Smooth muscle cell (in vitro differentiated cells): Measurements from ENCODE around the gene ROR1. TPM values are rescaled to one million over a fixed set of nuclear protein-coding genes. Genes with fewer than 3 reads are reported as not detected.

ENCODE experiments used
- DNase-seq: peaks from one replicate; lab custom pipeline; 2025; ENCODE audit not compliant: unreplicated experiment; lab: John Stamatoyannopoulos, UW
- H2AFZ ChIP-seq: fragments of 200-600 bp; sonication (generic); 2 replicates; pipeline ENCODE4 v1.6.0; 2016; ENCODE audit warnings: antibody characterized with exemption, low read depth, mild to moderate bottlenecking
- H3F3A ChIP-seq: fragments of 200-600 bp; sonication (generic); 2 replicates; pipeline ENCODE4 v1.6.0; 2017; ENCODE audit warnings: antibody characterized with exemption, low read depth
- H3K27ac ChIP-seq: fragments of 200-600 bp; sonication (generic); 2 replicates; pipeline ENCODE4 v1.5.1; 2016; ENCODE audit warnings: low read depth, mild to moderate bottlenecking
- H3K27me3 ChIP-seq: fragments of 200-600 bp; sonication (generic); 2 replicates; pipeline ENCODE4 v1.6.1; 2016; ENCODE audit warnings: low read depth, mild to moderate bottlenecking
- H3K36me3 ChIP-seq: fragments of 200-600 bp; sonication (generic); 2 replicates; pipeline ENCODE4 v1.5.1; 2016; ENCODE audit warnings: low read depth
- H3K4me1 ChIP-seq: fragments of 200-600 bp; sonication (generic); 2 replicates; pipeline ENCODE4 v1.5.1; 2016; ENCODE audit warnings: low read depth
- H3K4me2 ChIP-seq: fragments of 200-600 bp; sonication (generic); 2 replicates; pipeline ENCODE4 v1.6.0; 2016; ENCODE audit warnings: mild to moderate bottlenecking
- H3K4me3 ChIP-seq: fragments of 200-600 bp; sonication (generic); 2 replicates; pipeline ENCODE4 v1.5.1; 2016; ENCODE audit warnings: mild to moderate bottlenecking
- H3K79me2 ChIP-seq: fragments of 200-600 bp; sonication (generic); 2 replicates; pipeline ENCODE4 v1.6.0; 2016; ENCODE audit warnings: low read depth, mild to moderate bottlenecking
- H3K9ac ChIP-seq: fragments of 200-600 bp; sonication (generic); 2 replicates; pipeline ENCODE4 v1.6.0; 2016; ENCODE audit warnings: low read depth
- H3K9me3 ChIP-seq: fragments of 200-600 bp; sonication (generic); replicated peaks from 2 replicates; pipeline ENCODE4 v1.5.1; 2016; ENCODE audit warnings: low read depth
- H4K20me1 ChIP-seq: fragments of 200-600 bp; sonication (generic); 2 replicates; pipeline ENCODE4 v1.6.0; 2016; ENCODE audit warnings: low read depth
- CTCF ChIP-seq: fragments of 200-600 bp; sonication (generic); IDR thresholded peaks from 2 replicates; pipeline ENCODE4 v1.5.1; 2017; ENCODE audit warnings: borderline replicate concordance, mild to moderate bottlenecking, antibody characterized with exemption; ENCODE audit not compliant: insufficient read depth, poor library complexity, severe bottlenecking
- WGBS: methylation state at CpG from one replicate; pipeline ENCODE4 v1.1.7; 2016; ENCODE audit warnings: low lambda C conversion rate; 5-methylcytosine and 5-hydroxymethylcytosine counted together
- polyA plus RNA-seq: library from polyadenylated mRNA; unstranded; fragments of >200 nt; fragmentation: Nextera tagmentation; extraction: Ambion mirVana; gene quantifications from 2 replicates; pipeline ENCODE4 v1.2.1, GENCODE V29; 2016
- total RNA-seq: library from RNA; depleted of rRNA; stranded (reverse); fragments of >200 nt; gene quantifications from 2 replicates; pipeline ENCODE4 v1.2.3, GENCODE V29; 2014

The ROR1 gene
- total and polyA plus RNA-seq, 2 experiments from 2014 or later = 3.3 to 7.2 TPM

- H3K27ac ChIP-seq = no peak overlapping the region
- no peaks in the 10 kb centered on the region for H3K36me3 ChIP-seq
- peaks cover 9% of the 10 kb centered on the region for H3K79me2 ChIP-seq
Measured at GRCh38 chr1:63790989-63791388, 17.2 kb downstream of the ROR1 start.

GRCh38 chr1:63792152-63792551 is 18.3 kb downstream of the ROR1 start:
- WGBS = 96% methylated on average over 4 of the region's 4 CpGs
- Histone ChIP-seq H3K27me3 (no peaks in the 10 kb centered on the region), H3K79me2 (peaks cover 17% of the 10 kb centered on the region), H3K9me3 (no peaks in the 10 kb centered on the region), H3K9ac (no peak overlapping the region), H3F3A (no peaks in the 10 kb centered on the region), H2AFZ (no peak overlapping the region), H4K20me1 (no peaks in the 10 kb centered on the region), H3K27ac (no peak overlapping the region), H3K4me2 (no peak overlapping the region), H3K4me1 (peaks cover 49% of the 10 kb centered on the region), H3K36me3 (no peaks in the 10 kb centered on the region), H3K4me3 (no peak overlapping the region)
- TF ChIP-seq CTCF = no peak
- no peak for DNase-seq

More at GRCh38 chr1:63790989-63791388, 17.2 kb downstream of the ROR1 start:
- DNase-seq = no peak
- no peaks in the 10 kb centered on the region for H3K9me3 ChIP-seq
- H3K27me3 ChIP-seq = no peaks in the 10 kb centered on the region
- no peaks in the 10 kb centered on the region for H3F3A ChIP-seq
- 69% methylated on average over 1 of the region's 1 CpG for WGBS
- H3K4me2 ChIP-seq = no peak overlapping the region
- H4K20me1 ChIP-seq = no peaks in the 10 kb centered on the region
- H3K4me1 ChIP-seq = peaks cover 52% of the 10 kb centered on the region
- no peak for TF ChIP-seq CTCF
- H3K9ac ChIP-seq = no peak overlapping the region
- no peak overlapping the region for H2AFZ ChIP-seq
- no peak overlapping the region for H3K4me3 ChIP-seq

- TF ChIP-seq CTCF = no peak
Measured at GRCh38 chr1:63793741-63794240, 20.0 kb downstream of the ROR1 start.

DNA sequence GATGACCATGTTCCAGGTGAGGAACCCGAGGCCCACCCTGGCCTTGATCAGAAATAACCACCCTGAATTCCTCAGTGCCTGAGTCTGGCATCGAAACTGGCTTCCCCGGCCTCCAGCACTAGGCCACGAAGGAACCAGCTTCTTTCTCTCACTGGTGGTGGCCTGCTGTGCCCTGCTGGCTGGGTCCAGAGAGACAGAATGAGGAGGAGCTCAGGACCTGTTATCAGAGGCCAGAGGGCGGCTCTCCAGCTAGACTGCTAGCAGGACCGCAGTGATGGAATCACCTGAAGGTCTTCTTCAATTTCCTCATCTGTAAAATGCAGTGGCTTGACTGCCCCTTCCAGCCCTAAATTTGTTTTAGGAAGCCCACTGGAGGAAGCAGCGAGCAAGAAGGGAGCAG is 20.5 kb downstream of the ROR1 start:
- Histone ChIP-seq H3K36me3 (no peaks in the 10 kb centered on the region), H3K4me1 (peaks cover 36% of the 10 kb centered on the region), H2AFZ (no peak overlapping the region), H3F3A (peaks cover 3% of the 10 kb centered on the region), H3K27me3 (no peaks in the 10 kb centered on the region), H3K79me2 (peaks cover 16% of the 10 kb centered on the region), H3K9ac (no peak overlapping the region), H3K4me2 (no peak overlapping the region), H3K27ac (no peak overlapping the region), H4K20me1 (no peaks in the 10 kb centered on the region), H3K9me3 (no peaks in the 10 kb centered on the region), H3K4me3 (no peak overlapping the region)
- 95% methylated on average over 7 of the region's 7 CpGs for WGBS
- no peak for TF ChIP-seq CTCF
- DNase-seq = no peak

More at GRCh38 chr1:63793741-63794240, 20.0 kb downstream of the ROR1 start:
- 93% methylated on average over 8 of the region's 8 CpGs for WGBS
- Histone ChIP-seq H4K20me1 (no peaks in the 10 kb centered on the region), H3K79me2 (peaks cover 17% of the 10 kb centered on the region), H3K27ac (no peak overlapping the region), H3F3A (peaks cover 3% of the 10 kb centered on the region), H3K9ac (no peak overlapping the region), H3K4me3 (no peak overlapping the region), H3K4me2 (no peak overlapping the region), H3K4me1 (peaks cover 40% of the 10 kb centered on the region), H3K9me3 (no peaks in the 10 kb centered on the region), H3K27me3 (no peaks in the 10 kb centered on the region), H2AFZ (no peak overlapping the region), H3K36me3 (no peaks in the 10 kb centered on the region)
- no peak for DNase-seq
